Glutamatergic neuron (in vitro differentiated cells): ENCODE measurements around the gene NKX2-3. TPM values are rescaled to one million over a fixed set of nuclear protein-coding genes. Genes with fewer than 3 reads are reported as not detected.

Experiments used
- DNase-seq: peaks from one replicate; pipeline ENCODE4 v3.0.0; 2022
- H3K27ac Mint-ChIP-seq: one replicate; pipeline ENCODE4 v1.8.0; 2020; ENCODE audit warnings: mild to moderate bottlenecking, mixed read lengths, inconsistent platforms; ENCODE audit not compliant: unreplicated experiment
- H3K27me3 Mint-ChIP-seq: one replicate; pipeline ENCODE4 v1.8.0; 2020; ENCODE audit warnings: mild to moderate bottlenecking, moderate library complexity, mixed read lengths, inconsistent platforms; ENCODE audit not compliant: unreplicated experiment
- H3K36me3 Mint-ChIP-seq: one replicate; pipeline ENCODE4 v1.8.0; 2020; ENCODE audit warnings: mild to moderate bottlenecking, mixed read lengths, inconsistent platforms; ENCODE audit not compliant: unreplicated experiment
- H3K4me1 Mint-ChIP-seq: one replicate; pipeline ENCODE4 v1.8.0; 2020; ENCODE audit warnings: mild to moderate bottlenecking, low read depth, mixed read lengths, inconsistent platforms; ENCODE audit not compliant: unreplicated experiment
- H3K4me3 Mint-ChIP-seq: one replicate; pipeline ENCODE4 v1.8.0; 2020; ENCODE audit warnings: mild to moderate bottlenecking, mixed read lengths, inconsistent platforms; ENCODE audit not compliant: unreplicated experiment
- H3K9me3 Mint-ChIP-seq: one replicate; pipeline ENCODE4 v1.8.0; 2020; ENCODE audit warnings: mild to moderate bottlenecking, moderate library complexity, mixed read lengths, inconsistent platforms; ENCODE audit not compliant: unreplicated experiment
- CTCF ChIP-seq: fragments of 200-600 bp; sonication (generic); IDR thresholded peaks from one replicate; pipeline ENCODE4 v1.5.0; 2021; ENCODE audit not compliant: partially characterized antibody, unreplicated experiment
- total RNA-seq: library from RNA; stranded (reverse); fragmentation: NEBNext Ultra II Directional; extraction: Animal tissue kit (Norgen Biotek cat#: 25700); gene quantifications from one replicate; pipeline ENCODE4 v1.2.1, GENCODE V29; 2021; ENCODE audit not compliant: unreplicated experiment

The NKX2-3 gene
- total RNA-seq, 1 donor from 2014 or later: not detected

GRCh38 chr10:99583687-99584086, 50.9 kb downstream of the NKX2-3 start:
- no peak overlapping the region for H3K27ac Mint-ChIP-seq
- no peaks in the 10 kb centered on the region for H3K36me3 Mint-ChIP-seq
- peaks cover 7% of the 10 kb centered on the region for H3K4me1 Mint-ChIP-seq
- no peak for DNase-seq
- H3K4me3 Mint-ChIP-seq: no peak overlapping the region
- peaks cover 3% of the 10 kb centered on the region for H3K9me3 Mint-ChIP-seq
- TF ChIP-seq CTCF: no peak
- peaks cover 2% of the 10 kb centered on the region for H3K27me3 Mint-ChIP-seq

Other genes with a start within 250 kb of the NKX2-3 start
- 0.10 TPM for gene CNNM1, start 203.6 kb upstream of the NKX2-3 start, total RNA-seq
- 37.2 TPM for gene GOT1, start 102.3 kb upstream of the NKX2-3 start, total RNA-seq
- gene SLC25A28, start 87.5 kb downstream of the NKX2-3 start, total RNA-seq: 27.1 TPM
- gene ENTPD7, start 126.6 kb downstream of the NKX2-3 start, total RNA-seq: 11.0 TPM
- 41.5 TPM for gene COX15, start 199.2 kb downstream of the NKX2-3 start, total RNA-seq
- gene CUTC, start 199.3 kb downstream of the NKX2-3 start, total RNA-seq: 10.5 TPM
- gene ABCC2, start 249.7 kb downstream of the NKX2-3 start, total RNA-seq: 0.39 TPM